ENCODE results near the gene RPN2.
A peak's percentile ranks its signal among the peaks of the same experiment; 100 is the strongest.

Gene RPN2

DNA sequence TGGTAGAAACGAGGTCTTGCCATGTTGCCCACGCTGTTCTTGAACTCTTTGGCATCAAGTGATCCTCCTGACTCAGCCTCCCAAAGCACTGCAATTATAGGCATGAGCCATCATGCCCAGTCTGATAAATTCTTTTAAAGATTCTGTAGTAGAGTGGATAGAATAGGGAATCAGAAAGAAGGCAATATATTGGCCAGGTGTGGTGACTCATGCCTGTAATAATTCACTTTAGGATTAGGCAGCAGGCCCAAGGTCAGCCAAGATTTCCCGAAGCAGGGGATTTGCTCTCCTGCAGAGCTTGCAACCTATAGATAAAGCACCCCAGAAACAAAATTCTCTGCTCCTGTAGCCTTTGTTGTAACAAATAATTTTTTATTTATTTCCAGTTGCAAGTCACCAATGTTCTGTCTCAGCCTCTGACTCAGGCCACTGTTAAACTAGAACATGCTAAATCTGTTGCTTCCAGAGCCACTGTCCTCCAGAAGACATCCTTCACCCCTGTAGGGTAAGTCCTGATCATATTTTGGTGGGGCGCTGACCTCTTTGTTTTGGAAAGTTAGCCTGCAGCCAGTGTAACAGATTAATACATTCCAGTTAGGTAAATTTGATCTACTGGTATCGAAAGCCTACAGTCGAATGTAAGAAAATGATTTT lies 30.7 kb downstream of the RPN2 start:
- no peak for DNase-seq

DNA sequence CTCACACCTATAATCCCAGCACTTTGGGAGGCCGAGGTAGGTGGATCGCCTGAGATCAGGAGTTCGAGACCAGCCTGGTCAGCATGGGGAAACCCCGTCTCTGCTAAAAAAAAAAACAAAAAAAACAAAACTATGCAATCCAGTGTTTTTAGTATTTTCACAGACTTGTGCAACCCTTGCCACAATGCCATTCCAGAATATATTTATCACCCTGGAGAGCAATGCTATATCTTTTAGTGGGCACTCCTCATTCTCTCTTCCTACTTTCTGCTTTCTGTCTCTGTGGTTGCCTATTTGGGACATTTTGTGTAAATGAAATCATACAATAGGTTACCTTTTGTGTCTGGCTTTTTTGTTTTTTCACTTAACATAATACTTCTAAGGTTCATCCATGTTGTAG lies 39.3 kb downstream of the RPN2 start:
- no peak for DNase-seq

DNA sequence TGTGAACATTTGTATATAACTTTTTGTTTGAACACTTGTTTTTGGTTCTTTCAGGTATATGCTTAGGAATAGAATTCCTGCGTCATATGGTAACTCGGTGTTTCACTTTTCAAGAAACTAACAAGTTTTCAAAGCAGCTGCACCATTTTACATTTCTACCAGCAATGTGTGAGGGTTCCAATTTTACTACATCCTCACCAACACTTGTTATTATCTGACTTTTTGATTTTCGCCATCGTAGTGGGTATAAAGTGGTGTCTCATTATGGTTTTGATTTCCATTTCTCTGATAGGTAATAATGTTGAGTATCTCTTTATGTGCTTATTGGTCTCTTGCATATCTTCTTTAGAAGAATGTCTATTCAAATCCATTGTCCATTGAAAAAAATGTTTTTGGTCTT lies 39.8 kb downstream of the RPN2 start:
- no peak for DNase-seq

DNA sequence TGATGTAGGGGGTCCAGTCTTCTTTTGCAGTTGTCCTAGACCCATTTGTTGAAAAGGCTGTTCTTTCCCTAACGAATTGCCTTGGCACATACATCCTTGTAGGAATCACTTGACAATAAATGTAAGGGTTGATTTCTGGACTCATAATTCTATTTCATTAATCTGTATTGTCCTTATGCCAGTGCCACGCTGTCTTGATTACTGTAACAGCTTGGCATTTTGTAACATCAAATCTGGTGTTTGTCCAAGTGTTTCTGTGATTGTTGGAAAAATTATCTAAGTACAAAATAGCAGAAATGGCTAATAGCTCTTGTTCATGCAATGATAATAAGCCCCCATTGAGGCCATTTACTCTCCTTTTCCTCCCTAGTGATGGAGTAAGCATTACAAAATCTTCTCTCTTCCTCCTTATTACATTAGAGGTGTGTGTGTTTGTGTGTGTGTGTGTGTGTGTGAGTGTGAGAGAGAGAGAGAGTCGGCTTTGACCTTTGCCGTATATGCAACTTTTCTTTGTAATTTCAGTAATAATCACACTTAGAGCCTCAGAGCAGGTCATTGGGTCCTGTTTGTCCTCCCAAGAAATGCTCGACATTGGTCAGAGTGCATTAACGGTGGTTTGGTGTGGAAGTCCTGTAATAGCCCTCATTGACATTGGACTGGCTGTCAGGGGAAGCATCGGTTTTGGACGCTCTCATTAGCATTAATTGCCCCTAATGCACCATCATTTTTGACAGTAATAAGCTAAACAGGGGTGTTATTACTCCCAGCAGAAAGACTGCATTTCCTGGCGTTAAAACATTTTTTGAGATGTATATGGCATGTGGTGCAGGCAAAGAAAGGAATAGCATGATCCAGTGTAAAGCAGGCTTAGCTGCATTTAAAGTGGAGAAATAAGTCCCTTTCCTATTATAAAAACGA lies 40.9 kb downstream of the RPN2 start:
- DNase-seq: no peak

DNA sequence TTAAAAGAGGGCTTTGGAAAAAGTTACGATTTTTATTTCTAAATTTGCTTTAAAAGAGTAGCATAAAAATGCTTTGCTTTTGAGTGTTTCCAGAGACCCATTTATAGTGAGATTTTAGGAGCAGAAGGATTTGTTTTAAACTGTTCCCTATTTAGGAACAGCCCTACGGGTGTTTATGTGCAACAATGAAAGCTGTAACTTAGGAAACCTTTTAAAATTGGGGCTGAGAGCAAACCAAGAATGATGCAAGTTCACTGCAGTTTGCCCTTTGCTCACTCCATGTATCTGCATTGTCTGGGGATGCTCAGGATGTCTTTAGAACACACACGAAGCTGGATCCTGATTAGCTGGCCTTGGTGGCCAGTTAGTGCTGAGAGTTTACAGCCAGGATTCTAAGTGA lies 41.6 kb downstream of the RPN2 start:
- no peak for DNase-seq

DNA sequence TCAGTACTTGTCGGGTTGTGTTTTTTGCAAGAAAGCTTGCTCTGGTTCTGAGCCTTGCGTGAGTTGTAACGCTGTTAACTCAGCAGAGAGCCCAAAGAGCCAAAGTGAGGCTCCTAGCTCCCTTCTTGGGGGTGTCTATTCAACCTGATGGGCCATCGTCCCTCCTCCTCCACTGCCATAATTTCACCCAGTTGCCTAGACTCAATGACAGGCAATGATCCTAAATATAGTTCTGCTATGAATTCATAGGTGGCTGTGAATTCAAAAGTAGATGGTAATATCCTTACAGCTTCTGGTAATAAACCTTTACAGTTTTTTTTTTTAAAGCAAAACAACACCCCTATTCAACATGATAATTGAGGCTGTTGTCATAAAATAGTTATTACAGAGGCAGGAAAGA lies 43.0 kb downstream of the RPN2 start:
- no peak for DNase-seq

DNA sequence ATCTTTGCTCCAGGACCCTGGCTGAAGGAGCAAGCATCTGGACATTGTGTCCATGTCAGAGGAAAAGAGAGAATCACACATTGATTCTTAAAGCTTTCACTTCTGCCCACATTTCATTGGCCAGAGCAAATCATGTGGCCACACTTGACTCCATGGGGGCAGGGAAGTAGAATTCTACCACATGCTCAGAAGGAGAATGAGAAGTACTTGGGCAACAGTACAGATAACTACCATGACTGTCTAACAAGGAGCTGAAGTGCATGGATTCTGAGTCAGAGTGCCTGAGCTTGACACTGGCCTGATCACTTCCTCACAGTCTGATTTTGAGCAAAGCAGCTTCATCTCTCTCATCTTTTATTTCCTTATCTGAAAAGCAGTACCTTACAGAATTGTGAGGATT lies 43.9 kb downstream of the RPN2 start:
- no peak for DNase-seq

DNA sequence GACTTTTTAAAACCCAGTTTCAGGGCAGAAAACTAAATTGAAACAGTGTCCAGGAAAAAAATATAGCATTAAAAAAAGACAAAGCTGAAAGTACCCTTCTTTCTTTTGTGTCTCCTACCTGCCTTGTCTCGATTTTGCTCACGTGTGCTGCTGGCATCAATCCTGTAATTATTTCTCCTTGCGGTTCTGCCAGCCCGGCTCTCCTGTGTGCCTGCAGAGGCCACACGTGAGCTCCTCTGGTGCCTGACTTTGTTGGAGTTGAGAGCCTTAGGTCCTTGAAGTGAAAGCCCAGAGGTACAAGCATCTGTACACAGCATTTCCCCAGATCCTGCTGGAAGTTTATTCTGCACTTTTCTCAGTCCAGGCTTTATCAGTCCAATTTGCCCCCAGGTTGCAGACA lies 46.0 kb downstream of the RPN2 start:
- DNase-seq: no peak

DNA sequence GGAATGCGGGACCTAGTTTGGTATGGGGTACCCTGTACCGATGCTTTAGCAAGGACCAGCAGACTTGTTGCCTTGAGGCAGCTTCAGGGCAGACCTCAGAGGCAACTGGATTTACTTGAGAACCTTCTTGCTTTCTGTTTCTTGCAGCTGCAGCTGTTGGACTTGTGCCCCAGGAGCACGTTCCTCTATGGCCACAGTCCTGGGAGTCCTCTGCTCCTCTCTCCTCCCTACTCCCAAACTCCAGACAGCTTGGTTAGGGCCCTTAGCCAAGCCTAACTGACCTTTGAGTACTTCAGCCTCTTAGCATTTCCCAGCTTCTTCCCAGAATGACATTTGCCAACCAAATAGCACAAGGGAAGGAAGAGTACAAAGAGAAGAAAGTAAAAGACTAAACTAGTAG lies 47.8 kb downstream of the RPN2 start:
- no peak for DNase-seq

DNA sequence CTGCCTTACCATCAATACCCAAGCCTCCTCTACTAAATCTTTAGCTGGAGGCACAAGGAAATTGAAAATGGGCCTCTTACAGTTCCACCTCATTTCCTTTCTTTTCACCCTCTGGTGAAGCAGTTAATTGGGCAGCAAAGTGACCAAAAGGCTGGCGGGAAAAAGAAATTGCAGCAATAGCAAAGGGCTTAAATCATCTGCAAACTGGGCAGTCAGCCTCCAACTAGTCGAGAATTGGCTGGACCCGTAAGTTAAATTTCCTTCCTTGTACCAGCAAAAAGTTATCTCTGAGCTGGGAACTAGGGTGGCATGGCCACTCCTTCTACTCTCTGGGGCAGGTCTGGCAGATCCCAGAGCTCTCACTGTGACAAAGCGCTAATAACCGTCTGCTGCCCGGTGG lies 49.0 kb downstream of the RPN2 start:
- DNase-seq: peak; percentile 15

DNA sequence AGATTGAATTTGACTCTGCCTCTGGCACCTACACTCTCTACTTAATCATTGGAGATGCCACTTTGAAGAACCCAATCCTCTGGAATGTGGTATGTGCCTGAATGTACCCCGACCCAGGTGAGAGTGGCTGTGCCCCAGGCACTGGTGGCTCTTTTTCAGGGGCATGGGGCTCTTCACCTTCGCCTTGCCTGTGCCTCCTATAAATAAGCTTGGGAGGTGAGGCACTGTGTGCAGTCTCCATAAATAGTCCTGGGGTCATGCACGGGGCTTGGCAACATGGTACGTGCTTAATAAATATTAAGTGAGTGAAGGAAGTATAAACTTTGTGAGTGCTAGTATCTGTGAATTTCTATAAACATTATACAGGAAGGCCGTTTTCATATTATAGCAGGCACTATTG lies 49.5 kb downstream of the RPN2 start:
- DNase-seq: no peak

DNA sequence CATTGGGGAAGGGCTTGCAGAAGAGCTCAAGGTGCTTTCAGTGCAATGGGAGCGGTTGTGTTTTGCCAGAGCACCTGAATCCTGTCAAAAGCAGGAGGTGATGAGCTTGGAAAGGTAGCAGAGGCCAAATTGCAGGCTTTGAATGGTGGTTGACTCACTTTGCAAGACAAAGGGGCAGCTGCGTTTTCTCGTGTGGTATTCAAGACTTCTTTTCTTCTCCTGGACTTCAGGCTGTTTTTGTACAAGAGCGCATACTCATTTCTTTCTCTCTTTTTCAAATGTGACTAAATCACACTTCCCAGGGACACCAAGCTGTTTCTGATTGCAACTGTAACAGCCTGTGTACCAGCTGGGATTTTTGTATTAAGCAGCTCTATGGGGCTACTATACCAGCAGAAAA lies 50.2 kb downstream of the RPN2 start:
- DNase-seq: no peak

DNA sequence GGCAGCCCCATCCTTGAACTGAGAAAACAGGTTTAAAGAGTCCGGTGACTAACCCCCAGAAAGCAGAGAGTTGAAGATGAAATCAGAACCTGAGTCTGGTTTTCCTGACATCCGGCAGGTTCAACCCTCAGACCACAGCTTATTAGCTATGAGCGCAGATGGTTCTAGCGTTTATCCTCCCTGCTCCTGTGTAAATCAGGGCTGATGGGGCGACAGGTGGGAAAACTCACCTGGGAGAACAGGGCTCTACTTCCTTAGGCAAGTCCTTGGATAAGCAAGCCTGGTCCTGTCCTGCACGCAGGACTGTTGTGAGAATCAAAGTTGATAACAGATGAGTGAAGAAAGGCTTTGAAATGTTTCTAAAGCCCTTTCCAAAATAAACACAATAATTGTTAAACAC lies 51.1 kb downstream of the RPN2 start:
- DNase-seq: no peak

DNA sequence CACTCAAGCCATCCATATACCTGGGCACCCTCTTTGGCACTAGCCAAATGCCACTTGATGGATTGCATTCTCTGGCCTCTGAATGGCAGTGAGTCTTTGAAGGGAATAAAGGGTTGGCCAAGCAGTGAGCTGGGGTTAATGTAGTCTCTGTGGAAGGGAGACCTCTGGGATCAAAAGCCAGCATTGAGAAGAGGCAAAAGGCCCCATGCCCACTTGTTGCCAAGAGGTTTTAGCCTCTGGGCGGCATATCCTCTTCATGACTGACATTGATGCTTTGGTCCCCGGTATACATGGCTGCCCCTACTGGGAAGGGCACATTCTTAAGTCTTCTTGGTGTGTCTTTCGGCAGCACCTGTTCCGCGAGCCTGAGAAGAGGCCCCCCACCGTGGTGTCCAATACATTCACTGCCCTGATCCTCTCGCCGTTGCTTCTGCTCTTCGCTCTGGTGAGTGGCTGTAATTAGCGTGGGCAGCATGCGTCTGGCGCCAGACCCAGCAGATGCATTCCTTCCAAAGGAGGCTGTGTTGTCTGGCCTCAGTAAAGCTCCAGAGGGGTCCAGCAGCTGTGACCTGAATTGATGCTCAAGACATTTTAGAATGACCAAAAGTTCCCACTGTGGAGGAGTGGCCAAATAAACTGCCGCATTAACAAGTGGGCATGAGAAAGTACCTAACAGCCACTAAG lies 53.0 kb downstream of the RPN2 start:
- peak; percentile 34 for DNase-seq

DNA sequence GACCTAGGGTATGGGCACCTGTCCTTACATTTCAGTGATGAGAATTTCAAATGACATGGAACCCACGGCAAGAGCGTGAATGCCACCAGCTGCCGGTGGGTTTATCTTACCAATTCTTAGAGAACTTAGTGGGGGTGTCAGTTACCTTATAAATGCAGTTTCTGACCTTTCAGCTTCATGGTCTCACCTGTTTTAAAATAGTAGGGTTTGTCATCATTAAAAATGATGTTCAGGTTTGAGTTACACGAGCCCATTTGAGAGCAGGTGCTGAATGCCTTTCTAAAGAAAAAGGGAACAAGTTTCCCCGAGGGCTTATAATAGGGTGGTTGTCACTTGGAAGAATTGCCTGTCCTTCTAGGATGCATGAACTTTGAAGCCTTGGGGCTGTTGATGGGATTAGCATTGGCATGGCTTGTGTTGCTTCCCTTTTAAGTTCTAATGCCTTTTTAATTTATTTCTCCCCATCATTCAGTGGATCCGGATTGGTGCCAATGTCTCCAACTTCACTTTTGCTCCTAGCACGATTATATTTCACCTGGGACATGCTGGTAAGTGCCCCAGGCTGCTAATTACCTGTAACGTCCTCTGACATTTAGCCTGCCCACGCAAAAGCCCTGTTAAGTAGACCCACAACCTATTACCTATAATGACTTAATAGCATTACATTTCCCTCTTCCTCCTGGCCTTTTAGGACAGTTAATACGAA lies 54.6 kb downstream of the RPN2 start:
- DNase-seq: no peak

DNA sequence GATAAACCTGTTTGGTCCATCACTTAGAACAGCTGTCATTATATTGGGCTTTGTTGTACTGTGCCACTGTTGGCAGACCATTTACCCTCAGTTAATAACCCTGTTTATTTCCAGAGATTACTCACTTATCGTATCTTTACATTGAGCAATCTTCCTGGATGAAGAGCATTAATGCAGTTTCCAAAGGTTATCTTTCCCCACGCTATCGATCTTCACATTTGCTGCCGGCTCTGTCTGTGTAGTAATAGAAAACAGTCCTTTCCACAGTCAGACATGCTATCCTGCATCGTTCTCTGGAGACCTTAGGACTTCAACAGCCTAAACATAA lies 55.1 kb downstream of the RPN2 start:
- DNase-seq: no peak

DNA sequence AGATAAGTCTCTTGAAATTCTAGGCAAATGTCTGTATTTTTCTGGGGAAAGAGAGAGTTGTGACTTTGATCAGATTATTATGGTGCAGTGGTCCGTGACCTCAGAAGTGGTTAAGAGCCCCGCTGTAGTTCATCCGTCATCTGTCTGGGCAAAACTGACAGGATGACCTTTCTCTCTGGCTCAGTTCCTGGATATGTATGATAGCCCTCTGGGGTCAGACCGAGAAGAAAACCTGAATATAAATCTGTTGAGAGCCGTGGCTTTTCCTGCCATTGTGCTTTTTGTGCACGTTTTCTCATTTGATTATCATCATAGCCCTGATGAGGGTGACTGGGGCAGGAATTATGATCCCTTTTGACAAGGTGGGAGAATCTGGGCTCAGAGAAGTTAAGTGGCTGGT lies 55.9 kb downstream of the RPN2 start:
- no peak for DNase-seq

DNA sequence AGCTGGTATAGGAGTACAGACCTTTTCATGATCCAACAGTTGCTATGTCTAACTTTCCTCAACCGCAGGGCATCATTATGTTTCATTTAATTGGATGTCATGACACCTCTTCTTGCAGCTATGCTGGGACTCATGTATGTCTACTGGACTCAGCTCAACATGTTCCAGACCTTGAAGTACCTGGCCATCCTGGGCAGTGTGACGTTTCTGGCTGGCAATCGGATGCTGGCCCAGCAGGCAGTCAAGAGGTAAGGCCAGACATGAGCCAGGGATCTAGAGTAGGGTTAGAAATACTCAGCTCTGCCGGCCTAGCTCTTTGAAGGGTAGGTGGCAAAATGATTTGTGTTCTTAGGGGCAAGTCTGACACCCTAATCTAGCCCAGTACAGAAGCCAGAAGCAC lies 57.3 kb downstream of the RPN2 start:
- no peak for DNase-seq

DNA sequence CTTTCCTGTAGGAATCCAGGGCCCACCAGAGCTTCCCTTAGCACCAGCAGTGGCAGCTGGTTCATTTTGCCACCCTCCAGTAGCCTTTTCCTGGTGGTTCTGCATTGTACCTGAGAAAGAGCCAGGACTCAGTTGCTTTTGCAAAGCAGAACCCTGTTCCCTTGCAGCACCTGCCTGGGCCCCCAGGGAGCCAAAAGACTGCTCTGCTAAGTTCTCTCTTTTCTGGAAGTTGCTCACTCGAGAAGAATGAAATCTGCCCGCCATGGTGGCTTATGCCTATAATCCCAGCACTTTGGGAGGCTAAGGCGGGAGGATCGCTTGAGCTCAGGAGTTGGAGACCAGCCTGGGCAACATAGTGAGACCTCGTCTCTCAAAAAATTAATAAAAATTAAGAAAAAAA lies 58.5 kb downstream of the RPN2 start:
- DNase-seq: no peak

DNA sequence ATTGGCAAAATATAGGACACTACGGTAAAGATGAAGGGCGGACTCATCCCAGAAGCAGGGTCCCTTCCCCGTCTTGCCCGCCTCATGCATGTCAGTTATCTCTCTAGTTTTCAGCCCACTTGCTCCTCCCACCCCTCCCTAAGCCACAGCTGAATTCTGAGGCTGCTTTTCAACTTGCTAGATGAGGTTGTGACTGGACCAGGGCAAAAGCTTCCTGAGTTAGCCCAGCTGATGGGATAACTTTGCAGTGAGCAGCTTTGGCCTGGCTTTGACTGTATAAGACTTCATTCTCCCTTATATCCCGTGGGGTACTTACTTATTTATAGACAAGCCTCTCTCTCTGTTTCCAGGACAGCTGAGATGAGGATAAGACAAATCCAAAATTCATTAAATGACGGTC lies 59.3 kb downstream of the RPN2 start:
- no peak for DNase-seq

DNA sequence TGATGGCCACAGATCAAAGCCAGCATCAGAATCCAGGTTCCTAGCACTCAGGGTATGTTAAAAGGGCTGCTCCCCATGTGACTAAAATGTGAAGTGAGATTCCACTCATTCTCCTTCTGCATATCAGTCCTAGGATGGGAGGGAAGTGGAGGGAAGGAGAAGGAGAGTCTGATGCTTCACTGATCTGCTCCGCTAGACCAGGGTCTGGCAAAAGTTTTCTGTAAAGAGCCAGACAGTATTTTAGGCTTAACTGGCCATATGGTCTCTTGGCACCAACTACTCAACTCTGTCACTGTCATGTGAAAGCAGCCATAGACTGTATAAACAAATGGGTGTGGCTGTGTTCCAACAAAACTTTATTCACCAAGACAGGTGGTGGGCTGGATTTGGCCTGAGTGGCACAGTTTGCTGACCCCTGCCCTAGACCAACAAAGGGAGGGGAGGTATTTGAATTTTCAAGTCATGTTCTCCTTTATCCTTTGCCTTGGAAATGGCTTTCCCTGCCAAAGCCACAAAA lies 59.9 kb downstream of the RPN2 start:
- DNase-seq: no peak

DNA sequence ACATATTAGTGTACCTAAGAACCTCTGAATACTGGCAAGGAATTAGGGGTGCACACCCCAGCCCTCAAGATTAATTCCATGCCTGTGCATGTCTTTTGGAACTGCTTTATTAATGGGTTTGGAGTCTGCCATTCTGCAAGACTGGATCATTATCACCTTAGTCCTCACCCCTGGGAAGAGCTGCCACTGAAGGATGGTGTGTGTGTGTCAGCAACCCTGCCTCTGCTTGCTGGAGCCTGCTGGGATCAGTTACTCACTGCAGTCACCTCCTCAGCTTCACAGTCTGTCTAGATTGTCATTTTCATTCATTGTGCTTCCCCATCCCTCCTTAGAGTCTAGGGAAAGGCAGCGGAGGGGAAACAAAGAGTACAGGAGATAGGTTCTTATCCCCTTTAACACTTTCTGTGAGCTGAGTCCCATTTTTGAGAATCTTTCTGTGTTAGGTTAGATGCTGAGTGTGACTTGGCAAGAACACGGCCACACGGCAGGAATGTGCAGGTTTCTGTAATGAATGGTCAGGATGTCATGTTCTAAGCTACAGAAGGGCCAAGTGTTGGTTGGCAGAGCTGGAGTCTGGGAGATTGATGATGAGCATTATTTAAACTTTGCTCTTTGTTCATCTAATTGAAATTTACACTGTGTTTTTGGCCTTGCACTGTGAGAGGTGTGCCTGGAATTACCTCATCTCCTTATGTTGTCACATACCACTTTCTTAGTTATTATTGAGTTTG lies 61.4 kb downstream of the RPN2 start:
- DNase-seq: no peak
